ENCODE measurements around the gene FHL1. TPM values are rescaled to one million over a fixed set of nuclear protein-coding genes. Genes with fewer than 3 reads are reported as not detected.

The FHL1 gene
- total RNA-seq, 1 experiment from 2014 or later = 95.8 TPM

Other genes starting within 250 kb of the FHL1 start
- gene MMGT1, start 173.5 kb upstream of the FHL1 start, total RNA-seq (2014; rRNA removed; shearing (Covaris generic); ENCODE audit: low replicate concordance) = 13.9 and 17.2 TPM in 2 replicates
- 3.0 and 7.1 TPM in 2 replicates for gene SLC9A6, start 162.1 kb upstream of the FHL1 start, total RNA-seq (2014; rRNA removed; shearing (Covaris generic); ENCODE audit: low replicate concordance)
- gene MAP7D3, start 103.9 kb downstream of the FHL1 start, total RNA-seq (2014; rRNA removed; shearing (Covaris generic); ENCODE audit: low replicate concordance) = 2.1 and 5.6 TPM in 2 replicates
- not detected in 2 replicates for gene ADGRG4, start 153.4 kb downstream of the FHL1 start, total RNA-seq (2014; rRNA removed; shearing (Covaris generic); ENCODE audit: low replicate concordance)